Measurements from ENCODE around the gene TSSK3.
"Not testable (repeated sequence)": the region's sequence is repeated elsewhere in the genome, so short reads cannot be mapped to it uniquely, and the experiment has no call there.

Gene TSSK3

DNA sequence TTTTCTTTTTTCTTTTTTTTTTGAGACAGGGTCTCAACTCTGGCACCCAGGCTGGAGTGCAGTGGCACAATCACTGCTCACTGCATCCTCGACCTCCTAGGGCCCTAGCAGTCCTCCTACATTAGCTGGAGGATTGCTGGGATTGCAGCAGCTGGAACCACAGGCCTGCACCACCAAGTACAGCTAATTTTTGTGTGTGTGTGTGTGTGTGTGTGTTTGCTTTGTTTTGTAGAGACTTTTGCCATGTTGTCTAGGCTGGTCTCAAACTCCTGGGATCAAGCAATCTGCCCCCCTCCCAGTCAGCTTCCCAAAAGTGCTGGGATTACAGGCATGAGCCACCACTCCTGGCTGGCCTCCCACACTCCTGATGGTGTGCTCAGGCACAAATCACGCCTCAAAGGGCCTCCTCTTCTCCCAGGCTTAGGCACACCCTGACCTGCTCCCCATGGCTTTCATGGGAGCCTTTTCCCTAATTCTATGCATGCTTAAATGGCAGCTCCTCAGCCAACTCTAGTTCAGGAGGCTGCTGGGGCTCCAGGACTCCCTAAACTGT is 9.4 kb upstream of the TSSK3 start:
- 90 to 100% methylated on average over 1 to 2 of the region's 2 CpGs for whole genome bisulfite sequencing, 2 experiments (ENCODE audit: insufficient coverage in 2 of 2)
- H3K27ac ChIP-seq (ENCODE audit: low read depth, low read length, severe bottlenecking), result no peak overlapping the region

DNA sequence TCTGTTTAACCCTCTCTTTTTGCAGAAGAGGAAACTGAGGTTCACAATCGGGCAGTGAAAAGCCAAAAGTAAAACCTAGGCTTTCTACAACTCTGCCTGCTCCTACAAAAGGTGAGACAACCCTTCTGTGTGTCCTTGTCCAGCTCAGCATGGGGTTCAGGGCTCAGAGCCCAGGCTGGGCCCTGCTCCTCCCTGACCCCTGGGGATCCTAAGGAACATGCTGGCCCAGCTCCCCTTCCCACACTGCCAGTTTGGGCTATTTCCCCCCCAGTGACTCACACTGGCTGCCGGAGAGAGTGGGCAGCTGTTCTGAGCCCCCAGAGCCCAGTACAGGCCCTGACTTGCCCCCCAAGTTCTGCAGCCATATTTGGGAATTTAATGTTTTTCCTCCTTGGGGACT is 8.9 kb upstream of the TSSK3 start:
- H3K4me1 ChIP-seq (ENCODE audit: control insufficient read depth, insufficient read depth, low read length, poor library complexity, severe bottlenecking), result peaks cover 27% of the 10 kb centered on the region
- H3K4me3 ChIP-seq (ENCODE audit: extremely low read depth, insufficient read depth, low read length, poor library complexity, severe bottlenecking), result no peak overlapping the region
- H3K27ac ChIP-seq (ENCODE audit: low read depth, low read length, severe bottlenecking), result peak overlapping the region; percentile 79
- H3K36me3 ChIP-seq (ENCODE audit: control insufficient read depth, insufficient read depth, low read length), result peaks cover under 1% of the 10 kb centered on the region
- WGBS, 2 experiments (ENCODE audit: insufficient coverage in 2 of 2), result 70 to 93% methylated on average over 2 of the region's 2 CpGs
- peaks cover 9% of the 10 kb centered on the region for H3K9me3 ChIP-seq (ENCODE audit: control insufficient read depth, low read length)

More for the DNA sequence above, 9.4 kb upstream of the TSSK3 start:
- H3K36me3 ChIP-seq (ENCODE audit: control insufficient read depth, insufficient read depth, low read length), result no peaks in the 10 kb centered on the region
- H3K9me3 ChIP-seq (ENCODE audit: control insufficient read depth, low read length), result peaks cover 9% of the 10 kb centered on the region
- no peak overlapping the region for H3K4me3 ChIP-seq (ENCODE audit: extremely low read depth, insufficient read depth, low read length, poor library complexity, severe bottlenecking)
- peaks cover 27% of the 10 kb centered on the region for H3K4me1 ChIP-seq (ENCODE audit: control insufficient read depth, insufficient read depth, low read length, poor library complexity, severe bottlenecking)

DNA sequence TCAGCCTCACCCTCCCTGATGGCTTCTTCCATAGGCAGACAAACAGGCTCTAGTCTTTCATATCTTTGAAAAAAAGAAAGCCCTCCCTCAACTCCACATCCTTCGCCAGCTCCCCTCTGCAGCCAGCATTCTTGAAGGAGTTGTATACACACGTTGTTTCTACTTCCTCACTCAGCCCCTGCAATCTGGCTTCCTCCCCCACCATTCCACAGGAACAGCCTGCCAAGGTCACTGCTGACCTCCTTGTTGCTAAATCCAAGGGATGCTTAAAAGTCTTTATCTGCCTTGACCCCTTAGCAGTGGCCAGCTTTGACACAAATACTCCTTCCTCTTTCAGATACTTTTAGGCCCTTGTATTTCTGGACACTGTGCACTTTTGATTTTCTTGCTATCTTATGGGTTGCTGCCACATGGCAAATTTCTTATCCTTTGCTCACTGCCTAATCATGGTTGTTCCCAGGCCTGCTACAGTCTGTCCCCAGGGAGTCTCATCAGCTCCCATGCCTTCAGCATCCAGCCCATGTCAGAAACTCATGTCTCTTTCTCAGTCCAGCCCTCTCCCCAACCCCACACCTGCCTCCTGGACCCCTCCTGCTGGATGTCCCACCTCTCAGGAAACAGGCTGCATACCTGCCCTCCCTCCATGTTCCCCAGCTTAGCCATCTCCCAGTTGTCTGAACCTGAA is 8.3 kb upstream of the TSSK3 start:
- H3K4me3 ChIP-seq (ENCODE audit: extremely low read depth, insufficient read depth, low read length, poor library complexity, severe bottlenecking), result no peak overlapping the region
- H3K4me1 ChIP-seq (ENCODE audit: control insufficient read depth, insufficient read depth, low read length, poor library complexity, severe bottlenecking), result peaks cover 27% of the 10 kb centered on the region
- H3K27ac ChIP-seq (ENCODE audit: low read depth, low read length, severe bottlenecking), result peak overlapping the region; percentile 79
- peaks cover 3% of the 10 kb centered on the region for H3K36me3 ChIP-seq (ENCODE audit: control insufficient read depth, insufficient read depth, low read length)
- H3K9me3 ChIP-seq (ENCODE audit: control insufficient read depth, low read length), result peaks cover 9% of the 10 kb centered on the region
- WGBS, 2 experiments (ENCODE audit: insufficient coverage in 2 of 2), result 35 to 57% methylated on average over 2 of the region's 2 CpGs

DNA sequence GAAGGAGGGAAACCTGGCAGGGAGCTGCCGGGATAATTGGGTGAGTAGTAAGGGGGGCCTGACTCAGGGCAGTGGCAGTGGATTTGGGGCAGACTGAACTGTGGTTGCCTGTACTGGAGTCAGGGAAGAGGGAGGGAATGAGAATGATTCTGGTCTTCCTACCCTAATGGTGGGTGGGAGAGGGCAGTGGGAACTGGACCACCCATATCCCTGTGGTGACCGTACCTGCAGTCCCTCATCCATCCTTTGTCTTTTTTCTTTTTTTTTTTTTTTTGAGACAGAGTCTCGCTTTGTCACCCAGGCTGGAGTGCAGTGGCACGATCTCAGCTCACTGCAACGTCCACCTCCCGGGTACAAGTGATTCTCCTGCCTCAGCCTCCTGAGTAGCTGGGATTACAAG is 6.6 kb upstream of the TSSK3 start:
- 93 to 100% methylated on average over 4 to 5 of the region's 6 CpGs for WGBS, 2 experiments (ENCODE audit: insufficient coverage in 2 of 2)
- peaks cover 23% of the 10 kb centered on the region for H3K4me1 ChIP-seq (ENCODE audit: control insufficient read depth, insufficient read depth, low read length, poor library complexity, severe bottlenecking)
- H3K4me3 ChIP-seq (ENCODE audit: extremely low read depth, insufficient read depth, low read length, poor library complexity, severe bottlenecking); H3K36me3 ChIP-seq (ENCODE audit: control insufficient read depth, insufficient read depth, low read length); H3K27ac ChIP-seq (ENCODE audit: low read depth, low read length, severe bottlenecking); H3K9me3 ChIP-seq (ENCODE audit: control insufficient read depth, low read length): not testable (repeated sequence)

DNA sequence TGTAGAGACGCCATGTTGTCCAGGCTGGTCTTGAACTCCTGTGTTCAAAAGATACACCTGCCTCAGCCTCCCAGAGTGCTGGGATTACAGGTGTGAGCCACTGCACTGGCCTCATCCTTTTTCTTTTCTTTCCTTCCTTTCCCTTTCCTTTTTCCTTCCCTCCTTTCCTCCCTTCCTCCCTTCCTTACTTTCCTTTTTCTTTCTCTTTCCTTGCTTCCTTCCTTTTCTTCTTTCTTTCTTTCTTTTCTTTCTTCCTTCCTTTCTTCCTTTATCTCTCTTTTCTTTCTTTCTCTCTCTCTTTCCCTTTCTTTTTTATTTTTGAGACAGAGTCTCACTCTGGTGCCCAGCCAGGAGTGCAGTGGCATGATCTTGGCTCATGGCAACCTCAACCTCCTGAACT is 5.9 kb upstream of the TSSK3 start:
- peaks cover 3% of the 10 kb centered on the region for H3K36me3 ChIP-seq (ENCODE audit: control insufficient read depth, insufficient read depth, low read length)
- H3K4me1 ChIP-seq (ENCODE audit: control insufficient read depth, insufficient read depth, low read length, poor library complexity, severe bottlenecking), result peaks cover 23% of the 10 kb centered on the region
- no peak overlapping the region for H3K27ac ChIP-seq (ENCODE audit: low read depth, low read length, severe bottlenecking)
- no peaks in the 10 kb centered on the region for H3K9me3 ChIP-seq (ENCODE audit: control insufficient read depth, low read length)
- H3K4me3 ChIP-seq (ENCODE audit: extremely low read depth, insufficient read depth, low read length, poor library complexity, severe bottlenecking), result no peak overlapping the region
- WGBS, 2 experiments (ENCODE audit: insufficient coverage in 2 of 2), result 85 to 92% methylated on average over 1 of the region's 1 CpG

DNA sequence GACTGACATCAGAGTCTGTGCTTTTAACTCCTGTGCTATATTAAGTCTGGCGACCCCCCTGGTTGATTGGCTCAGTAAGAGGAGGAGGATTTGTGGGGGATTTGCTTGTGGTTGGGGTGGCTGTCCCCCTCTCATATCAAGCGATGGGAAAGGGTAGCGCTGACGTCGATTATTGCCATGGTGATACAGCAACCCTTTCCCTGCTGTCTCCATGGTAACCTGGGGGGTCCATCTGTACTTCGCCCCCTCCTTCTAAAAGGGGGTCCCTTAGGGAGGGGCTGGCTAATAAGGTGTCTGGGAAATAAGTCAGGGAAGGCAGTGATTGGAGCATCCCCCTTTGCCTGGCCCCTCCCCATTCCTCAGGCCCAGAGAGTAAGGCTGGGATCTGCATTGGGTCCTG is 4.7 kb upstream of the TSSK3 start:
- H3K27ac ChIP-seq (ENCODE audit: low read depth, low read length, severe bottlenecking), result no peak overlapping the region
- no peaks in the 10 kb centered on the region for H3K9me3 ChIP-seq (ENCODE audit: control insufficient read depth, low read length)
- peaks cover 21% of the 10 kb centered on the region for H3K4me1 ChIP-seq (ENCODE audit: control insufficient read depth, insufficient read depth, low read length, poor library complexity, severe bottlenecking)
- no peak overlapping the region for H3K4me3 ChIP-seq (ENCODE audit: extremely low read depth, insufficient read depth, low read length, poor library complexity, severe bottlenecking)
- WGBS, 2 experiments (ENCODE audit: insufficient coverage in 2 of 2), result 90 to 100% methylated on average over 1 to 6 of the region's 6 CpGs
- peaks cover 3% of the 10 kb centered on the region for H3K36me3 ChIP-seq (ENCODE audit: control insufficient read depth, insufficient read depth, low read length)

DNA sequence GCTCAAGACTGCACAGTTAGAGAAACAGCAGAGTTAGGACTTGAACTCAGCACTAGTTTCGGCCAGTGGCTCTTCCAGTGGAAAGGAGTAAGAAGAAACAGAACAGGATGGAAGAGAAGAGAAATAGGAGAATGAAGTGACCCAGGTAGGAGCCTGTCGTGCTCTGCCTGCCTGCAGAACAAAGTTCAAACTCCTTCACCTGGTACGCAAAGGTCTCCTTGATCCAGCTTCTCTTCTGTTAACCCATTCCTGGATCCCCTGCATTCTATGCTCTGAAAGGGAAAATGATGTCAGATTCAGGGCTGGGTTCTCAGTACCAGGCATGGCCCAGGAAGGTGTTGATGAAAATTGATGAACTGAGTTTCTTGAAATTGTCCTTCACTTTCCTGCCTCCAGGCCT is 3.9 kb upstream of the TSSK3 start:
- Histone ChIP-seq H3K4me1 (ENCODE audit: control insufficient read depth, insufficient read depth, low read length, poor library complexity, severe bottlenecking) (peaks cover 13% of the 10 kb centered on the region), H3K4me3 (ENCODE audit: extremely low read depth, insufficient read depth, low read length, poor library complexity, severe bottlenecking) (no peak overlapping the region), H3K27ac (ENCODE audit: low read depth, low read length, severe bottlenecking) (no peak overlapping the region), H3K9me3 (ENCODE audit: control insufficient read depth, low read length) (no peaks in the 10 kb centered on the region), H3K36me3 (ENCODE audit: control insufficient read depth, insufficient read depth, low read length) (peaks cover 11% of the 10 kb centered on the region)
- WGBS, 2 experiments (ENCODE audit: insufficient coverage in 2 of 2), result 100% methylated on average over 3 of the region's 3 CpGs

DNA sequence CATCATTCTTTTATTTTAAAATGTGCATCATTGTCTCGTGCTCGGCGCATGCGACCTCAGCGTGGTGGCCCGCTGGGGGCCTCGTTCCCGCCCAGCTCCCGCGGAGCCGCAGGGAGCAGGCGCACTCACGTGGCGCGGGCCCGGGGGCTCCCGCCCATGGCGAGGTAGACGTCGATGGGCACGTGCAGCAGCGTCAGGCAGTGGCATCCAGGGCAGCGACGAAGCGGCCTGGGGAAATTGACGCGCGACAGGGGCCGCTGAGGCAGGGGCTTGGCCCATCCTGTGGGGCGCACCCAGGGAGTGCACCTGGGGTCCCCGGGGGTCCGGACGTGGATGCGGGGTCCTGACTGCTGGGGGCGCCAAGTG is 1.0 kb upstream of the TSSK3 start:
- Histone ChIP-seq H3K4me1 (ENCODE audit: control insufficient read depth, insufficient read depth, low read length, poor library complexity, severe bottlenecking) (peaks cover 5% of the 10 kb centered on the region), H3K4me3 (ENCODE audit: extremely low read depth, insufficient read depth, low read length, poor library complexity, severe bottlenecking) (no peak overlapping the region), H3K9me3 (ENCODE audit: control insufficient read depth, low read length) (no peaks in the 10 kb centered on the region), H3K36me3 (ENCODE audit: control insufficient read depth, insufficient read depth, low read length) (peaks cover 39% of the 10 kb centered on the region), H3K27ac (ENCODE audit: low read depth, low read length, severe bottlenecking) (no peak overlapping the region)
- 73 to 82% methylated on average over 24 to 29 of the region's 35 CpGs for WGBS, 2 experiments (ENCODE audit: insufficient coverage in 2 of 2)

DNA sequence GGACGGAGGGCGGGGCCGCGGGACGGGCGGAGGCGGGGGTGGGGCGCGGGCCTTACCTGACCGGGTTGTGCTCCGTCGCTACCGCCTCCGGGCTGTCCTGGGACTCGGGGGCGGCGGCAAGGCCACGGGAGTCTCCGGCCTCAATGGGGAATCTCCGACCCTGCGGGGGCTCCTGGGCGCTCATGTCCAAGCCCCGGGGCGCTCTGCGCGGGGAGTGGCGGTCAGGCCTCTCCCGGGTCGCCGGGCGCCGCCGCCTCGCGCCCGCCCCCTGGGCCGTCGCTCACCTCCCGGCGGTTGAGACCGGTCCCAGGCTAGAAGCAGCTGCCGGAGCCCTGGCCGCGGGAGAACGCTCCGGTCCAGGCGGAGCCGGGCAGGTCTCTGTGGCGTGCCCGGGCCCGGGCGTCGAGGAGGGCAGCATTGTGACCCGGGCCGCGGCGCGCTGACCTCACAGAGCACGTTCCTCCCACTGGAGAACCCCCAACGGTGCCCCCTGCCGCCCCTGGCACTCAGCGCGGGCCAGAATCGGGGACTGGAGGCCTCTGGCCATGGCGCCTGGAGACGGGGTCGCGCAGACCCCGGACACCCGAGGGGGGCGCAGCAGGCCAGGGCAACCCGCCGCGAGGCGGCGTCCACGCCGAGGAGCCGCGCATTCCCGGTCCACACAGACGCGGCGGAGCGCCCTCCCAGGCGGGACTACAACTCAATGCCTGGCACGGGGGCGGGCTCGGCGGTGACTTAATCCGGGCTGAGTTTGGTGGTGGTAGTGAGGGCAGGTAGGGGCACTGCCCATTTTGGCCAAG is 465 bp upstream of the TSSK3 start:
- 10% methylated on average over 50 to 68 of the region's 91 CpGs for WGBS, 2 experiments (ENCODE audit: insufficient coverage in 2 of 2)
- Histone ChIP-seq H3K27ac (ENCODE audit: low read depth, low read length, severe bottlenecking) (no peak overlapping the region), H3K9me3 (ENCODE audit: control insufficient read depth, low read length) (no peaks in the 10 kb centered on the region), H3K4me1 (ENCODE audit: control insufficient read depth, insufficient read depth, low read length, poor library complexity, severe bottlenecking) (peaks cover 5% of the 10 kb centered on the region), H3K36me3 (ENCODE audit: control insufficient read depth, insufficient read depth, low read length) (peaks cover 45% of the 10 kb centered on the region), H3K4me3 (ENCODE audit: extremely low read depth, insufficient read depth, low read length, poor library complexity, severe bottlenecking) (peak overlapping the region; percentile 26)

DNA sequence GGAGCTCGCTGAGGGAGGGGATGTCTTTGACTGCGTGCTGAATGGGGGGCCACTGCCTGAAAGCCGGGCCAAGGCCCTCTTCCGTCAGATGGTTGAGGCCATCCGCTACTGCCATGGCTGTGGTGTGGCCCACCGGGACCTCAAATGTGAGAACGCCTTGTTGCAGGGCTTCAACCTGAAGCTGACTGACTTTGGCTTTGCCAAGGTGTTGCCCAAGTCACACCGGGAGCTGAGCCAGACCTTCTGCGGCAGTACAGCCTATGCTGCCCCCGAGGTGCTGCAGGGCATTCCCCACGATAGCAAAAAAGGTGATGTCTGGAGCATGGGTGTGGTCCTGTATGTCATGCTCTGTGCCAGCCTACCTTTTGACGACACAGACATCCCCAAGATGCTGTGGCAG is 1.4 kb downstream of the TSSK3 start:
- 96% methylated on average over 7 to 10 of the region's 12 CpGs for WGBS, 2 experiments (ENCODE audit: insufficient coverage in 2 of 2)
- Histone ChIP-seq H3K36me3 (ENCODE audit: control insufficient read depth, insufficient read depth, low read length) (peaks cover 59% of the 10 kb centered on the region), H3K27ac (ENCODE audit: low read depth, low read length, severe bottlenecking) (no peak overlapping the region), H3K9me3 (ENCODE audit: control insufficient read depth, low read length) (no peaks in the 10 kb centered on the region), H3K4me3 (ENCODE audit: extremely low read depth, insufficient read depth, low read length, poor library complexity, severe bottlenecking) (no peak overlapping the region), H3K4me1 (ENCODE audit: control insufficient read depth, insufficient read depth, low read length, poor library complexity, severe bottlenecking) (peaks cover 5% of the 10 kb centered on the region)

DNA sequence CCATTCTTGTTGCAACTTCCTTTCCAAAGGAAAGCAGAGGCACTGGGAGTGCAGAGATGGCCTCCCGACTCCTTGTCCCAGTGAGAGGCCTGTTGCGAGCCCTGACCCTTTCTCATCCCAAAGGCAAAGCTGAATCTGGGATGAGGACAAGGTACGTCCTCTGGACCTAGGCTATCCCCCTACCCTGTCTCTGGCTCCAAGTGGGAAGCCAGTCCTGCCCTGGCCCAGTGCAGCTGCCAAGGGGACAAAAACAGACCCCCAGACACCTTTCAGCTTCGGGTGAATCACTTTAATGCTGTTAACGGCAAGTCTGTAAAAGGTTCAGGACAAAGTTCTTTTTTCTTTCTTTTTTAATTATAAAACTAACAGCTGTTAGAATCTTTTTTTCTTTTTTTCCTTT is 2.5 kb downstream of the TSSK3 start:
- H3K27ac ChIP-seq (ENCODE audit: low read depth, low read length, severe bottlenecking), result no peak overlapping the region
- H3K4me3 ChIP-seq (ENCODE audit: extremely low read depth, insufficient read depth, low read length, poor library complexity, severe bottlenecking), result no peak overlapping the region
- H3K4me1 ChIP-seq (ENCODE audit: control insufficient read depth, insufficient read depth, low read length, poor library complexity, severe bottlenecking), result peaks cover 5% of the 10 kb centered on the region
- WGBS, 2 experiments (ENCODE audit: insufficient coverage in 2 of 2), result 81 to 90% methylated on average over 3 of the region's 5 CpGs
- no peaks in the 10 kb centered on the region for H3K9me3 ChIP-seq (ENCODE audit: control insufficient read depth, low read length)
- H3K36me3 ChIP-seq (ENCODE audit: control insufficient read depth, insufficient read depth, low read length), result peaks cover 69% of the 10 kb centered on the region

Measured in mesodermal cell (in vitro differentiated cells).